K562 (cell line): Measurements from ENCODE around the gene PTX3. TPM values are rescaled to one million over a fixed set of nuclear protein-coding genes. Genes with fewer than 3 reads are reported as not detected.

Experiments used
- DPF2 ChIP-seq: fragments of 450-650 bp; IDR thresholded peaks from 2 replicates; pipeline ENCODE4 v1.6.1; 2016
- FOXK1 ChIP-seq: sonication (generic); formaldehyde crosslinking; IDR thresholded peaks from 2 replicates; pipeline ENCODE4 v1.8.0; 2022; ENCODE audit warnings: missing genetic modification reagents, mild to moderate bottlenecking, borderline replicate concordance
- FOXM1 ChIP-seq, 2 experiments: fragments of 450-650 bp in 1 of 2; sonication (generic) in 1 of 2; formaldehyde crosslinking in 1 of 2; IDR thresholded peaks; 2 replicates each; pipeline versions ENCODE4 v1.6.1 to v1.9.0; 2017 to 2022; ENCODE audit warnings: low read depth in 2 of 2, mild to moderate bottlenecking in 2 of 2, missing genetic modification reagents in 1 of 2, moderate library complexity in 1 of 2
- POU5F1 ChIP-seq: fragments of 150-350 bp; IDR thresholded peaks from 2 replicates; pipeline ENCODE4 v1.6.1; 2014; ENCODE audit warnings: borderline replicate concordance, low read length, low read depth, mild to moderate bottlenecking; ENCODE audit not compliant: partially characterized antibody
- PTRF ChIP-seq: fragments of 450-650 bp; IDR thresholded peaks from 2 replicates; pipeline ENCODE4 v1.6.1; 2016; ENCODE audit warnings: mild to moderate bottlenecking, missing genetic modification characterization, missing compliant biosample characterization
- RAD51 ChIP-seq: fragments of 450-650 bp; IDR thresholded peaks from 2 replicates; pipeline ENCODE4 v1.7.1; 2016; ENCODE audit warnings: low read depth, mild to moderate bottlenecking, borderline replicate concordance
- RBBP5 ChIP-seq: fragments of 200-600 bp; sonication (generic); IDR thresholded peaks from 2 replicates; pipeline ENCODE4 v1.6.1; 2012; ENCODE audit warnings: borderline replicate concordance, mild to moderate bottlenecking, low read length, control low read depth, inconsistent platforms; ENCODE audit not compliant: insufficient read depth, poor library complexity, severe bottlenecking
- ZNF77 ChIP-seq: fragments of 250-450 bp; sonication (Bioruptor Pico); IDR thresholded peaks from 2 replicates; pipeline ENCODE4 v1.5.0; 2020
- polyA plus RNA-seq, 8 experiments: library from polyadenylated mRNA; depleted of rRNA in 4 of 8; stranded (reverse) in 5 of 8; unstranded in 3 of 8; fragments of >200 nt; fragmentation: Nextera tagmentation in 2 of 8; fragmentation: Illumina TruSeq in 1 of 8; extraction: Ambion mirVana in 2 of 8; extraction: Trizol in 1 of 8; gene quantifications; 2 replicates each; pipeline versions ENCODE4 v1.2.1 to v1.2.3, GENCODE V29; 2011 to 2014; ENCODE audit warnings: inconsistent platforms in 1 of 8, missing spikeins in 1 of 8
- total RNA-seq, 7 experiments: library from RNA; depleted of rRNA in 6 of 7; stranded (reverse); fragments of >200 nt in 6 of 7; fragmentation: Illumina TruSeq in 2 of 7; extraction: Trizol in 2 of 7; gene quantifications; 2 replicates each; pipeline versions ENCODE4 v1.2.1 to v1.2.3, GENCODE V29; 2011 to 2021; ENCODE audit warnings: low replicate concordance in 1 of 7
- TF ChIP-seq, protein P1 (sequence below), 3 experiments: fragments of 200-800 bp in 1 of 3; fragments of 250-450 bp in 1 of 3; fragments of 450-650 bp in 1 of 3; sonication (Bioruptor Pico) in 1 of 3; sonication (Bioruptor generic) in 1 of 3; formaldehyde crosslinking in 1 of 3; IDR thresholded peaks; 2 replicates each; pipeline versions ENCODE4 v1.6.1 to v1.8.0; 2016 to 2022; ENCODE audit warnings: mild to moderate bottlenecking in 2 of 3, missing genetic modification characterization in 2 of 3, missing compliant biosample characterization in 1 of 3, moderate library complexity in 1 of 3

Gene PTX3
- total and polyA plus RNA-seq, 9 of the 15 experiments (the other 6 are each of a cell fraction or from before 2014, with no cell fraction given): 0.04 to 0.33 (median 0.15) TPM; not detected in 2

DNA sequence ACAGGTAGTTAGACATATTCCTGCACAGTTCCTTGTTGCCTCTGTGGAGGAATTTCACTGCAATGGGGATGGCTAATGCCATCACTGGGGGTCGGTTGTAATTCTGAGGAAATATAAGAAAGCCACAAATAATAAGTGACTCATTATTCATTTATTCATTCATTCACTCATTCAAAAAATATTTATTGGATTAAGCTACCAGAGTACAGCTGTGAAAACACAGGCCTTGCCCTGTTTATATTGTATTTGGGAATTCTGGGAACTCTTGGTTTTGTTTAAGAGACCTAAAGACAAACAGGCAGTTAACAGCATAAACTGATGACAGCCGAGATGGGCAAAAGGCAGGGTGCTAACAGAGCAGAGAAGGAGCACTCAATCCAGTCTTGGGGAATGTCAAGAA lies 23.6 kb downstream of the PTX3 start (continued):
- TF ChIP-seq, protein P1, sequence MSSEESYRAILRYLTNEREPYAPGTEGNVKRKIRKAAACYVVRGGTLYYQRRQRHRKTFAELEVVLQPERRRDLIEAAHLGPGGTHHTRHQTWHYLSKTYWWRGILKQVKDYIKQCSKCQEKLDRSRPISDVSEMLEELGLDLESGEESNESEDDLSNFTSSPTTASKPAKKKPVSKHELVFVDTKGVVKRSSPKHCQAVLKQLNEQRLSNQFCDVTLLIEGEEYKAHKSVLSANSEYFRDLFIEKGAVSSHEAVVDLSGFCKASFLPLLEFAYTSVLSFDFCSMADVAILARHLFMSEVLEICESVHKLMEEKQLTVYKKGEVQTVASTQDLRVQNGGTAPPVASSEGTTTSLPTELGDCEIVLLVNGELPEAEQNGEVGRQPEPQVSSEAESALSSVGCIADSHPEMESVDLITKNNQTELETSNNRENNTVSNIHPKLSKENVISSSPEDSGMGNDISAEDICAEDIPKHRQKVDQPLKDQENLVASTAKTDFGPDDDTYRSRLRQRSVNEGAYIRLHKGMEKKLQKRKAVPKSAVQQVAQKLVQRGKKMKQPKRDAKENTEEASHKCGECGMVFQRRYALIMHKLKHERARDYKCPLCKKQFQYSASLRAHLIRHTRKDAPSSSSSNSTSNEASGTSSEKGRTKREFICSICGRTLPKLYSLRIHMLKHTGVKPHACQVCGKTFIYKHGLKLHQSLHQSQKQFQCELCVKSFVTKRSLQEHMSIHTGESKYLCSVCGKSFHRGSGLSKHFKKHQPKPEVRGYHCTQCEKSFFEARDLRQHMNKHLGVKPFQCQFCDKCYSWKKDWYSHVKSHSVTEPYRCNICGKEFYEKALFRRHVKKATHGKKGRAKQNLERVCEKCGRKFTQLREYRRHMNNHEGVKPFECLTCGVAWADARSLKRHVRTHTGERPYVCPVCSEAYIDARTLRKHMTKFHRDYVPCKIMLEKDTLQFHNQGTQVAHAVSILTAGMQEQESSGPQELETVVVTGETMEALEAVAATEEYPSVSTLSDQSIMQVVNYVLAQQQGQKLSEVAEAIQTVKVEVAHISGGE (CRISPR knock-in tag; IDR thresholded peaks at IDR 0.05): no peak
- no peak for TF ChIP-seq ZNF77
- TF ChIP-seq FOXM1 (IDR thresholded peaks at IDR 0.05; ENCODE audit: low read depth): no peak
- no peak for TF ChIP-seq FOXM1 (CRISPR knock-in tag; IDR thresholded peaks at IDR 0.05; ENCODE audit: low read depth)
- TF ChIP-seq FOXK1 (CRISPR knock-in tag): no peak
- TF ChIP-seq RAD51: no peak
- TF ChIP-seq PTRF (tag): no peak
- TF ChIP-seq POU5F1: no peak
- no peak for TF ChIP-seq RBBP5
- TF ChIP-seq DPF2: no peak
